Cerebellar nuclear complex (tissue), 1 donor: ENCODE measurements around the gene MIPOL1.
"Not testable (repeated sequence)": the region's sequence is repeated elsewhere in the genome, so short reads cannot be mapped to it uniquely, and the experiment has no call there.

Source experiments
- DNase-seq, 2 experiments: peaks; one replicate each; lab custom pipeline; 2025; lab: John Stamatoyannopoulos, UW

MIPOL1 gene

GRCh38 chr14:37197421-37198272, at the start of gene MIPOL1:
TSS of gene MIPOL1 (plus strand) at chr14:37197937. CDS start at chr14:37247889, 49,952 bp downstream.
- DNase-seq = no peak

GRCh38 chr14:37150414-37150813, 47.3 kb upstream of the MIPOL1 start:
- DNase-seq = no peak

- no peak for DNase-seq
These were observed 44.7 kb upstream of the MIPOL1 start for GRCh38 chr14:37153005-37153404.

- DNase-seq = no peak
These were observed 44.3 kb upstream of the MIPOL1 start for GRCh38 chr14:37153483-37153882.

GRCh38 chr14:37157987-37158386, 39.8 kb upstream of the MIPOL1 start:
- DNase-seq = no peak

GRCh38 chr14:37162307-37162706, 35.4 kb upstream of the MIPOL1 start:
- not testable (repeated sequence) for DNase-seq

- no peak for DNase-seq
These were observed 31.9 kb upstream of the MIPOL1 start for GRCh38 chr14:37165794-37166193.

GRCh38 chr14:37167151-37168047, 30.3 kb upstream of the MIPOL1 start:
- DNase-seq = no peak

GRCh38 chr14:37168721-37169120, 29.0 kb upstream of the MIPOL1 start:
- DNase-seq = no peak

GRCh38 chr14:37170237-37170636, 27.5 kb upstream of the MIPOL1 start:
- DNase-seq = no peak

- no peak for DNase-seq
These were observed 26.7 kb upstream of the MIPOL1 start for GRCh38 chr14:37170993-37171392.

GRCh38 chr14:37171678-37172023, 26.1 kb upstream of the MIPOL1 start:
- no peak for DNase-seq

GRCh38 chr14:37172024-37172869, 25.5 kb upstream of the MIPOL1 start, which contains the start of gene SLC25A21:
TSS of gene SLC25A21 (minus strand) at chr14:37172606.
- DNase-seq = no peak

- no peak for DNase-seq
These were observed 24.7 kb upstream of the MIPOL1 start for GRCh38 chr14:37172936-37173614.

- DNase-seq = no peak
These were observed 17.7 kb upstream of the MIPOL1 start for GRCh38 chr14:37179896-37180502.

- not testable (repeated sequence) for DNase-seq
These were observed 16.9 kb upstream of the MIPOL1 start for GRCh38 chr14:37180886-37181285.

- no peak for DNase-seq
These were observed 16.3 kb upstream of the MIPOL1 start for GRCh38 chr14:37181441-37181840.

GRCh38 chr14:37184520-37184919, 13.2 kb upstream of the MIPOL1 start:
- DNase-seq = not testable (repeated sequence)

GRCh38 chr14:37185670-37186069, 12.1 kb upstream of the MIPOL1 start:
- no peak for DNase-seq

GRCh38 chr14:37186865-37187264, 10.9 kb upstream of the MIPOL1 start:
- DNase-seq = no peak

- no peak for DNase-seq
These were observed 10.4 kb upstream of the MIPOL1 start for GRCh38 chr14:37187294-37187693.
